ENCODE results near the gene FRMD6. TPM values are rescaled to one million over a fixed set of nuclear protein-coding genes. Genes with fewer than 3 reads are reported as not detected.

FRMD6 gene
- total RNA-seq, 1 experiment from 2014 or later = 9.6 TPM

GRCh38 chr14:51727526-51727925, 75.8 kb downstream of the FRMD6 start:
- H4K8ac ChIP-seq (replicated peaks; ENCODE audit: insufficient read length, low read depth, low read length) = no peak overlapping the region
- no peaks in the 10 kb centered on the region for H3K27me3 Mint-ChIP-seq (ENCODE audit: low read depth)
- H3K23me2 ChIP-seq (ENCODE audit: insufficient read length, low read depth, low read length, poor library complexity, severe bottlenecking) = no peaks in the 10 kb centered on the region
- no peak overlapping the region for H3K56ac ChIP-seq (ENCODE audit: insufficient read length, low read depth, low read length)
- H3K23ac ChIP-seq (ENCODE audit: insufficient read length, low read depth, low read length) = no peak overlapping the region
- H3K27ac ChIP-seq (ENCODE audit: insufficient read length, low read depth, low read length) = no peak overlapping the region
- no peak overlapping the region for H3K4me3 Mint-ChIP-seq
- H2BK20ac ChIP-seq (ENCODE audit: low read depth, low read length, poor library complexity, severe bottlenecking) = no peak overlapping the region
- H2BK5ac ChIP-seq (ENCODE audit: insufficient read length, low read length) = no peak overlapping the region
- no peaks in the 10 kb centered on the region for H3K4me1 ChIP-seq (ENCODE audit: insufficient read depth, low read length)
- H3K27me3 ChIP-seq (ENCODE audit: insufficient read depth, low read length) = no peaks in the 10 kb centered on the region
- no peaks in the 10 kb centered on the region for H3K79me1 ChIP-seq (ENCODE audit: insufficient read depth, low read depth, low read length, poor library complexity, severe bottlenecking)
- H3T11ph ChIP-seq (ENCODE audit: low read length) = no peak overlapping the region
- H3K4me2 ChIP-seq (ENCODE audit: insufficient read depth, insufficient read length, low read length) = no peak overlapping the region
- H3K79me2 ChIP-seq (ENCODE audit: insufficient read depth, low read length) = no peaks in the 10 kb centered on the region
- H2AK5ac ChIP-seq (ENCODE audit: insufficient read length, low read length) = no peak overlapping the region
- no peak for DNase-seq
- H3K36me3 Mint-ChIP-seq (ENCODE audit: insufficient read depth in 1 of 3, low read depth in 3 of 3) = peaks cover 0 to 14% (median 7%) of the 10 kb centered on the region in 3 experiments; a peak in 4 of 7 replicates
- no peak overlapping the region for H3K18ac ChIP-seq (ENCODE audit: insufficient read length, low read depth, low read length)
- H4K91ac ChIP-seq (ENCODE audit: insufficient read length, low read depth, low read length) = no peak overlapping the region
- H3K9me3 Mint-ChIP-seq = no peaks in the 10 kb centered on the region
- H2BK12ac ChIP-seq (ENCODE audit: insufficient read length, low read depth, low read length) = no peak overlapping the region
- no peak overlapping the region for H3K27ac Mint-ChIP-seq
- H2BK120ac ChIP-seq (ENCODE audit: low read depth, low read length, poor library complexity, severe bottlenecking) = no peak overlapping the region
- WGBS (ENCODE audit: extremely low coverage, insufficient read length, low lambda C conversion rate) = no CpG with 5 or more reads among the region's 5 CpGs
- H3K4ac ChIP-seq (ENCODE audit: low read depth, low read length) = no peak overlapping the region
- no peak for TF ChIP-seq CTCF (conservative IDR thresholded peaks at IDR 0.05)
- H4K20me1 ChIP-seq (ENCODE audit: control insufficient read depth, insufficient read depth, insufficient read length) = no peaks in the 10 kb centered on the region
- H3K9ac ChIP-seq (ENCODE audit: extremely low read depth, insufficient read length, low read length) = no peak overlapping the region
- no peak overlapping the region for H2AFZ ChIP-seq (ENCODE audit: low read length)
- no peaks in the 10 kb centered on the region for H3K9me3 ChIP-seq (ENCODE audit: control insufficient read depth, low read depth, low read length)
- no peak overlapping the region for H2BK15ac ChIP-seq (ENCODE audit: low read depth, low read length)
- peaks cover 3 to 4% of the 10 kb centered on the region in 2 experiments; a peak in 1 of 4 replicates for H3K4me1 Mint-ChIP-seq
- no peak overlapping the region; the same call in 1 of the 2 replicates for H3K14ac ChIP-seq (ENCODE audit: insufficient read depth, low read length)
- H4K5ac ChIP-seq (ENCODE audit: insufficient read length, low read depth, low read length) = no peak overlapping the region

All from H9 (cell line).